Measurements from ENCODE around the gene FAM83G.
"Not testable (repeated sequence)": the region's sequence is repeated elsewhere in the genome, so short reads cannot be mapped to it uniquely, and the experiment has no call there.

DNA sequence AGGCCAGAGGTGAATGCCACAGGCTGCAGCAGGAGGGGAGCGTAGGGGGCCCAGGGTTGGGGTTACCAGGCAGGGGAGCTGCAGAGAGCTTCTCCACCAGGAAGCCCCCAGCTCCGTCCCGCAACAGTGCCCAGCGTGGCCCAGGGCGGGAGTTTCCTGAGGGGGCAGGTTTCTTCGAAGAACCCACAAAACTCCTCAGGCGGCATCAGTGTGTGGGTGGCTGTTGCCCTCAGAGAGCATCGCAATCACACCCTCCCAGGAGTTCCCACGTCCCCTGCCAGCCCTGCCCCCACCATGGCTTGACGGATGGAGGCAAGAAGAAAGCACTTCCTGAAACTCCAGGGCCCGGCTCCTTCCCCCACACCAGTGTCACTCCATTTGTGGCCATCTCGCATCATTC, 34.2 kb upstream of the FAM83G start:
- TF ChIP-seq, protein P1, sequence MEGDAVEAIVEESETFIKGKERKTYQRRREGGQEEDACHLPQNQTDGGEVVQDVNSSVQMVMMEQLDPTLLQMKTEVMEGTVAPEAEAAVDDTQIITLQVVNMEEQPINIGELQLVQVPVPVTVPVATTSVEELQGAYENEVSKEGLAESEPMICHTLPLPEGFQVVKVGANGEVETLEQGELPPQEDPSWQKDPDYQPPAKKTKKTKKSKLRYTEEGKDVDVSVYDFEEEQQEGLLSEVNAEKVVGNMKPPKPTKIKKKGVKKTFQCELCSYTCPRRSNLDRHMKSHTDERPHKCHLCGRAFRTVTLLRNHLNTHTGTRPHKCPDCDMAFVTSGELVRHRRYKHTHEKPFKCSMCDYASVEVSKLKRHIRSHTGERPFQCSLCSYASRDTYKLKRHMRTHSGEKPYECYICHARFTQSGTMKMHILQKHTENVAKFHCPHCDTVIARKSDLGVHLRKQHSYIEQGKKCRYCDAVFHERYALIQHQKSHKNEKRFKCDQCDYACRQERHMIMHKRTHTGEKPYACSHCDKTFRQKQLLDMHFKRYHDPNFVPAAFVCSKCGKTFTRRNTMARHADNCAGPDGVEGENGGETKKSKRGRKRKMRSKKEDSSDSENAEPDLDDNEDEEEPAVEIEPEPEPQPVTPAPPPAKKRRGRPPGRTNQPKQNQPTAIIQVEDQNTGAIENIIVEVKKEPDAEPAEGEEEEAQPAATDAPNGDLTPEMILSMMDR (IDR thresholded peaks at IDR 0.05): not testable (repeated sequence)
- TF ChIP-seq POLR2A (IDR thresholded peaks at IDR 0.05): not testable (repeated sequence)
